ENCODE measurements around the gene CDKN2A. TPM values are rescaled to one million over a fixed set of nuclear protein-coding genes. Genes with fewer than 3 reads are reported as not detected.

The CDKN2A gene
- polyA plus RNA-seq, 1 donor (not counting 4 experiments of a cell fraction or from before 2014, with no cell fraction given) = 65.3 TPM

- Histone ChIP-seq H3K79me2 (ENCODE audit: control insufficient read depth, insufficient read depth, low read length) (no peaks in the 10 kb centered on the region), H3K27ac (ENCODE audit: control insufficient read depth, insufficient read depth, low read length) (no peak overlapping the region), H3K9me1 (ENCODE audit: control insufficient read depth, extremely low read depth, insufficient read depth, low read length) (no peaks in the 10 kb centered on the region), H2AFZ (ENCODE audit: control insufficient read depth, low read length) (no peak overlapping the region), H3K4me2 (ENCODE audit: control insufficient read depth, extremely low read depth, insufficient read depth, low read depth, low read length) (no peak overlapping the region), H3K36me3 (ENCODE audit: control insufficient read depth in 2 of 2, extremely low read depth in 1 of 2, insufficient read depth in 2 of 2, low read length in 2 of 2) (no peaks in the 10 kb centered on the region), H3K27me3 (ENCODE audit: control insufficient read depth, extremely low read depth, insufficient read depth, low read length) (no peaks in the 10 kb centered on the region), H3K4me1 (ENCODE audit: control insufficient read depth, extremely low read depth, insufficient read depth, low read length) (no peaks in the 10 kb centered on the region), H4K20me1 (ENCODE audit: control insufficient read depth, extremely low read depth, insufficient read depth, low read length) (no peaks in the 10 kb centered on the region), H3K9me3 (ENCODE audit: control insufficient read depth, low read depth, low read length) (no peaks in the 10 kb centered on the region), H3K4me3 (ENCODE audit: control insufficient read depth in 2 of 3, extremely low read depth in 1 of 3, insufficient read depth in 2 of 3, low read depth in 1 of 3, low read length in 3 of 3) (no peak overlapping the region), H3K9ac (ENCODE audit: control insufficient read depth, extremely low read depth, insufficient read depth, low read length) (no peak overlapping the region)
- DNase-seq (ENCODE audit: low read depth, low spot score) (no peak), FAIRE-seq (no peak)
- no peak for TF ChIP-seq CTCF (optimal IDR thresholded peaks at IDR 0.05 in 1 of 3, IDR thresholded peaks at IDR 0.05 in 1 of 3, conservative IDR thresholded peaks at IDR 0.05 in 1 of 3; ENCODE audit: extremely low read depth in 1 of 3, insufficient read depth in 2 of 3, low read length in 3 of 3)
- no peak for TF ChIP-seq EZH2 (IDR thresholded peaks at IDR 0.05; ENCODE audit: low read length)
- dilution Hi-C loops (cut with MboI; ENCODE audit: extremely low pct_ligation_motif_present, low sequenced_read_pairs) = no loop called here
Observed at GRCh38 chr9:21958833-21959232, 35.4 kb downstream of the CDKN2A start.

GRCh38 chr9:21945606-21946005, 48.6 kb downstream of the CDKN2A start:
- TF ChIP-seq EZH2 (IDR thresholded peaks at IDR 0.05; ENCODE audit: low read length) (no peak), CTCF (optimal IDR thresholded peaks at IDR 0.05 in 1 of 3, IDR thresholded peaks at IDR 0.05 in 1 of 3, conservative IDR thresholded peaks at IDR 0.05 in 1 of 3; ENCODE audit: extremely low read depth in 1 of 3, insufficient read depth in 2 of 3, low read length in 3 of 3) (no peak)
- DNase-seq (ENCODE audit: low read depth, low spot score) = no peak
- Histone ChIP-seq H4K20me1 (ENCODE audit: control insufficient read depth, extremely low read depth, insufficient read depth, low read length) (no peaks in the 10 kb centered on the region), H3K27ac (ENCODE audit: control insufficient read depth, insufficient read depth, low read length) (no peak overlapping the region), H3K4me3 (ENCODE audit: control insufficient read depth in 2 of 3, extremely low read depth in 1 of 3, insufficient read depth in 2 of 3, low read depth in 1 of 3, low read length in 3 of 3) (no peak overlapping the region), H3K4me1 (ENCODE audit: control insufficient read depth, extremely low read depth, insufficient read depth, low read length) (no peaks in the 10 kb centered on the region), H3K9ac (ENCODE audit: control insufficient read depth, extremely low read depth, insufficient read depth, low read length) (no peak overlapping the region), H3K9me3 (ENCODE audit: control insufficient read depth, low read depth, low read length) (no peaks in the 10 kb centered on the region), H3K9me1 (ENCODE audit: control insufficient read depth, extremely low read depth, insufficient read depth, low read length) (no peaks in the 10 kb centered on the region), H3K79me2 (ENCODE audit: control insufficient read depth, insufficient read depth, low read length) (no peaks in the 10 kb centered on the region), H3K36me3 (ENCODE audit: control insufficient read depth in 2 of 2, extremely low read depth in 1 of 2, insufficient read depth in 2 of 2, low read length in 2 of 2) (no peaks in the 10 kb centered on the region), H3K4me2 (ENCODE audit: control insufficient read depth, extremely low read depth, insufficient read depth, low read depth, low read length) (no peak overlapping the region), H3K27me3 (ENCODE audit: control insufficient read depth, extremely low read depth, insufficient read depth, low read length) (no peaks in the 10 kb centered on the region), H2AFZ (ENCODE audit: control insufficient read depth, low read length) (no peak overlapping the region)
- dilution Hi-C loops (cut with MboI; ENCODE audit: extremely low pct_ligation_motif_present, low sequenced_read_pairs) = no loop called here
- FAIRE-seq = no peak
